ENCODE results near the gene WAC.
"Not testable (repeated sequence)": the region's sequence is repeated elsewhere in the genome, so short reads cannot be mapped to it uniquely, and the experiment has no call there.

WAC gene

DNA sequence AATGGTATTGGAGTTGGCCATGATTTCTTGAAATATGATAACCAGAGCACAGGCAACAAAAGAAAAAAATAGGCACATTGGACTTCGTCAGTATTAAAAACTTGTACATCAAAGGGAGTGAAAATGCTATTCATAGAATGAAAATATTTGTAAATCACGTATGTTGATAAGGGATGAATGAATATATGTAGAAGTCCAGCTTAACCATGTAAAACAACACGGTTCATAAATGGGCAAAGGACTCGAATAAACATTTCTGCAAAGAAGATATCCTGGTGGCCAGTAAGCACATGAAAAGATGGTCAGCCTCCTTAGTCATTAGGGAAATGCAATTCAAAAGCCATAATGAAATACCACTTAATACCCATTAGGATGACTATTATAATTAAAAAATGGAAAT, 68.1 kb downstream of the WAC start:
- no peak overlapping the region for H3K4me3 ChIP-seq (ENCODE audit: low read depth, low read length)
- no peak for DNase-seq (ENCODE audit: low read depth)
- TF ChIP-seq, protein P1, sequence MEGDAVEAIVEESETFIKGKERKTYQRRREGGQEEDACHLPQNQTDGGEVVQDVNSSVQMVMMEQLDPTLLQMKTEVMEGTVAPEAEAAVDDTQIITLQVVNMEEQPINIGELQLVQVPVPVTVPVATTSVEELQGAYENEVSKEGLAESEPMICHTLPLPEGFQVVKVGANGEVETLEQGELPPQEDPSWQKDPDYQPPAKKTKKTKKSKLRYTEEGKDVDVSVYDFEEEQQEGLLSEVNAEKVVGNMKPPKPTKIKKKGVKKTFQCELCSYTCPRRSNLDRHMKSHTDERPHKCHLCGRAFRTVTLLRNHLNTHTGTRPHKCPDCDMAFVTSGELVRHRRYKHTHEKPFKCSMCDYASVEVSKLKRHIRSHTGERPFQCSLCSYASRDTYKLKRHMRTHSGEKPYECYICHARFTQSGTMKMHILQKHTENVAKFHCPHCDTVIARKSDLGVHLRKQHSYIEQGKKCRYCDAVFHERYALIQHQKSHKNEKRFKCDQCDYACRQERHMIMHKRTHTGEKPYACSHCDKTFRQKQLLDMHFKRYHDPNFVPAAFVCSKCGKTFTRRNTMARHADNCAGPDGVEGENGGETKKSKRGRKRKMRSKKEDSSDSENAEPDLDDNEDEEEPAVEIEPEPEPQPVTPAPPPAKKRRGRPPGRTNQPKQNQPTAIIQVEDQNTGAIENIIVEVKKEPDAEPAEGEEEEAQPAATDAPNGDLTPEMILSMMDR (IDR thresholded peaks at IDR 0.05; ENCODE audit: insufficient read depth, low read depth, low read length, missing control alignments) = no peak

DNA sequence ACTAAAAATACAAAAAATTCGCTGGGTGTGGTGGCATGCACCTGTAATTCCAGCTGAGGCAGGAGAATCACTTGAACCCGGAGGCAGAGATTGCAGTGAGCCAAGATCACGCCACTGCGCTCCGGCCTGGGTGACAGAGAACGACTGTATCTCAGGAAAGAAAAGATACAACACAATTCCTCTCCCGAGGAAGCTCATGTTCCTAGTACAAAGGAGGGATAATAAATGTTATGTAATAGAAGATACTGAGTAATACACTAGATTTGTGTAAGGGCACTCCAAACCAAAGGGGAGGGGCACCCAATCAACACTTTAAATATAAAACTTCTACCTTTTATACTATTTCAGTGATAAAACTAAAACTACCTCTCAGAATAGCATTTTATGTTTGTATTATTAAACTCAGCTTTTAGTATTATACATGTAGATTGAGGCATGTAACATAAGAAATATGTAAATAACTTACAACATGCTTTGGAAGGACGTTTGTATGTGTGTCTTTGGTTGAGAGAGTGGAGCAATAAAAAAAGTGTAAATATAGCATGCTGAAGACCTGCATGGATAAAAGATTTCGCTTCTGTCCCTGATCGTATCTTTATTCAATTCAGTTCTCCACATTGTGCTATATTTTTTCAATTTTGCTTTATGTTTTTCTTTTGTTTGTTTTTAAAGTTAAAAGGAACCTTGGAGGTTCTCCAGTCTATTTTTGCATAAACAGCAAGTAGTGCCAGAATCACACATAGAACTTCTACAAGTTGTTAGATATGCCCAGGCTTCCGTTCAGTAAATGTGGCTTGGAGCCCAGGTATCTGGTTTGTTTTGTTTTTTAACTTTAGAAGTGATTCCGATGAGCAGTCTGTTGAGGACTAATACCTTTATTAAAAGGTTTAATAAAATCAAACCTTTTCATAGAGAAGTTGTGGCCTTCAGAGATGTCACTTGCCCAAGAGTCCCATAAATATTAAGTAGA, 71.9 kb downstream of the WAC start:
- H3K4me3 ChIP-seq (ENCODE audit: low read depth, low read length) = no peak overlapping the region
- TF ChIP-seq, protein P1 (IDR thresholded peaks at IDR 0.05; ENCODE audit: insufficient read depth, low read depth, low read length, missing control alignments) = no peak
- DNase-seq (ENCODE audit: low read depth) = no peak

DNA sequence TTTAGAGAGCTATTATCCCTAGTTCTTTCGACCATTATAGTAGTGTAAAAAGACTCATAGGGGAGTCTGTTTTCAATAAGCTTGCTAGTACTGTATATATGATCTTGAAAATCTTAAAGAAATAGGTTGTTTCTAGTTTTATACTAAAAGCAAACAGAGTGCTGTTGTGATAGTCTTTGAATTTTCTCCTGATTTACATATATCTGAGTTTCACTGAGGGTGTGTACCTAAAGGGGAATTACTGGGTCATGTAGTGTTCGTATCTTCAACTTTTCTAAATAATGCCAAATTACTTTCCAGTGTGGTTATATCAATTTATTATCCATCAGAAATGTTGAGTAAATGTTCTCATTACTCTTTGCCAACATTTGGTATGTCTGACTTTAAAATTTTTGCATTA, 73.7 kb downstream of the WAC start:
- H3K4me3 ChIP-seq (ENCODE audit: low read depth, low read length) = no peak overlapping the region
- TF ChIP-seq, protein P1 (IDR thresholded peaks at IDR 0.05; ENCODE audit: insufficient read depth, low read depth, low read length, missing control alignments) = no peak
- DNase-seq (ENCODE audit: low read depth) = no peak

DNA sequence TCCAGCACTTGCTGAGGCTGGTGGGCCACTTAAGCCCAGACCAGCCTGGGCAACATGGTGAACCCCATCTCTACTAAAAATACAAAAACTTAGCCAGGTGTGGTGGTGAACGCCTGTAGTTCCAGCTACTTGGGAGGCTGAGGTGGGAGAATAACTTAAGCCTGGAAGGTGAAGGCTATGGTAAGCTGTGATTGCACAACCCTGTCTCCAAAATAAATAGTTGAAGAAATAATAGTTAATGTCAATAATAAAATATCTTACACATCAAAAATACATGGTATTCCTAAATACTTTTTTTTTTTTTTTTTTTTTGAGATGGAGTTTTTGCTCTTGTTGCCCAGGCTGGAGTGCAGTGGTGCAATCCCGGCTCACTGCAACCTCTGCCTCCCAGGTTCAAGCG, 76.7 kb downstream of the WAC start:
- not testable (repeated sequence) for DNase-seq (ENCODE audit: low read depth); H3K4me3 ChIP-seq (ENCODE audit: low read depth, low read length)

DNA sequence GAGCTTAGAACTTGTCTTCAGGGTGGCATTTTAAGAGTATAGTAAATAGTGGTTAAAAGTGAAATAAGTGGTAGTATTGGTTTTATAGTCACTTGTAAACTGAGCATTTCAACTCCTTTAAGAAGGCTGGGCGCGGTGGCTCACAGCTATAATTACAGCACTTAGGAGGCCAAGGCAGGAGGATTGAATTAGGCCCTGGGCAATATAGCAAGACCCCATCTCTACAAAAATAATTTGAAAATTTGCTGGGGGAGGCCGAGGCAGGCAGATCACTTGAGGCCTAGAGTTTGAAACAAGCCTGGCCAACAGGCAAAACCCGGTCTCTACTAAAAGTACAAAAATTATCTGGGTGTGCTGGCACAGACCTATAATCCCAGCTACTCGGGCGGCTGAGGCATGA, 80.0 kb downstream of the WAC start:
- TF ChIP-seq, protein P1 (IDR thresholded peaks at IDR 0.05; ENCODE audit: insufficient read depth, low read depth, low read length, missing control alignments) = no peak
- no peak for DNase-seq (ENCODE audit: low read depth)
- no peak overlapping the region for H3K4me3 ChIP-seq (ENCODE audit: low read depth, low read length)

DNA sequence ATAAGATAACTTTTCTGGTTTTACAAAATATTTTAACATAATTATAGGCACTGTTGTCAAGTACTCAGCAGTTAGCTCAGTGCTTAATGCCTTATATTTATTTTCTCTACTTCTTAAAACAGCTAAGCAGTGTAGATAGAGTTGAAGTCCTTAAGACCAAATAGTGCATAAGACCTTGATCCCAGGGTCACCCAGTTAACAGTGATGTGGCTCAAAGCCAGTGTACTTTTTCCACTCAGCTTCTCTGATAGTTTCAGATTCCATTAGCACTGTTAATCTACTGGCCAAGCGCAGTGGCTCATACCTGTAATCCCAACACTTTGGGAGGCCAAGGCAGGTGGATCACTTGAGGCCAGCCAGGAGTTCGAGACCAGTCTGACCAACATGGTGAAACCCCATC, 83.6 kb downstream of the WAC start:
- TF ChIP-seq, protein P1 (IDR thresholded peaks at IDR 0.05; ENCODE audit: insufficient read depth, low read depth, low read length, missing control alignments) = no peak
- H3K4me3 ChIP-seq (ENCODE audit: low read depth, low read length) = no peak overlapping the region
- DNase-seq (ENCODE audit: low read depth) = no peak

DNA sequence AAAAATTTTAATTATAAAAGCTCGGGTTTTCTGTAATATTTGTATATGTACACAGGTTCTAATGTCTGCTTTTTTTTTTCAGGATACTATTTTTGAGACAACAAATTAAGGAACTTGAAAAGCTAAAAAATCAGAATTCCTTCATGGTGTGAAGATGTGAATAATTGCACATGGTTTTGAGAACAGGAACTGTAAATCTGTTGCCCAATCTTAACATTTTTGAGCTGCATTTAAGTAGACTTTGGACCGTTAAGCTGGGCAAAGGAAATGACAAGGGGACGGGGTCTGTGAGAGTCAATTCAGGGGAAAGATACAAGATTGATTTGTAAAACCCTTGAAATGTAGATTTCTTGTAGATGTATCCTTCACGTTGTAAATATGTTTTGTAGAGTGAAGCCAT, 86.5 kb downstream of the WAC start:
- DNase-seq (ENCODE audit: low read depth) = no peak
- no peak overlapping the region for H3K4me3 ChIP-seq (ENCODE audit: low read depth, low read length)
- TF ChIP-seq, protein P1 (IDR thresholded peaks at IDR 0.05; ENCODE audit: insufficient read depth, low read depth, low read length, missing control alignments) = no peak
